ENCODE measurements around the gene WDR72. TPM values are rescaled to one million over a fixed set of nuclear protein-coding genes. Genes with fewer than 3 reads are reported as not detected.
"Not testable (repeated sequence)": the region's sequence is repeated elsewhere in the genome, so short reads cannot be mapped to it uniquely, and the experiment has no call there.

WDR72 gene
- total RNA-seq, 1 donor, result under 0.01 TPM

GRCh38 chr15:53548236-53548635 lies 211.2 kb downstream of the WDR72 start:
- no peak overlapping the region for H3K4me3 ChIP-seq (ENCODE audit: low read length)
- no peaks in the 10 kb centered on the region for H3K27me3 ChIP-seq (ENCODE audit: insufficient read depth, low read length)
- no peaks in the 10 kb centered on the region for H3K4me1 ChIP-seq (ENCODE audit: insufficient read depth, low read length)
- no peaks in the 10 kb centered on the region for H3K9me3 ChIP-seq (ENCODE audit: low read depth, low read length)

DNA sequence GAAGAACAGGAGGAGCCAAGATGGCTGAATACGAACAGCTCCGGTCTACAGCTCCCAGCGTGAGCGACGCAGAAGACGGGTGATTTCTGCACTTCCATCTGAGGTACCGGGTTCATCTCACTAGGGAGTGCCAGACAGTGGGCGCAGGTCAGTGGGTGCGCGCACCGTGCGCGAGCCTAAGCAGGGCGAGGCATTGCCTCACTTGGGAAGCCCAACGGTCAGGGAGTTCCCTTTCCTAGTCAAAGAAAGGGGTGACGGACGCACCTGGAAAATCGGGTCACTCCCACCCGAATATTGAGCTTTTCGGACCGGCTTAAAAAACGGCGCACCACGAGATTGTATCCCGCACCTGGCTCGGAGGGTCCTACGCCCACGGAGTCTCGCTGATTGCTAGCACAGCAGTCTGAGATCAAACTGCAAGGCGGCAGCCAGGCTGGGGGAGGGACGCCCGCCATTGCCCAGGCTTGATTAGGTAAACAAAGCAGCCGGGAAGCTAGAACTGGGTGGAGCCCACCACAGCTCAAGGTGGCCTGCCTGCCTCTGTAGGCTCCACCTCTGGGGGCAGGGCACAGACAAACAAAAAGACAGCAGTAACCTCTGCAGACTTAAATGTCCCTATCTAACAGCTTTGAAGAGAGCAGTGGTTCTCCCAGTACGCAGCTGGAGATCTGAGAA lies 218.7 kb downstream of the WDR72 start:
- not testable (repeated sequence) for H3K4me3 ChIP-seq (ENCODE audit: low read length); H3K4me1 ChIP-seq (ENCODE audit: insufficient read depth, low read length); H3K9me3 ChIP-seq (ENCODE audit: low read depth, low read length); H3K27me3 ChIP-seq (ENCODE audit: insufficient read depth, low read length)

GRCh38 chr15:53539878-53540277 lies 219.6 kb downstream of the WDR72 start:
- Histone ChIP-seq H3K27me3 (ENCODE audit: insufficient read depth, low read length) (no peaks in the 10 kb centered on the region), H3K4me3 (ENCODE audit: low read length) (no peak overlapping the region), H3K9me3 (ENCODE audit: low read depth, low read length) (no peaks in the 10 kb centered on the region), H3K4me1 (ENCODE audit: insufficient read depth, low read length) (no peaks in the 10 kb centered on the region)

GRCh38 chr15:53536479-53537120 lies 222.9 kb downstream of the WDR72 start:
- no peak overlapping the region for H3K4me3 ChIP-seq (ENCODE audit: low read length)
- no peaks in the 10 kb centered on the region for H3K9me3 ChIP-seq (ENCODE audit: low read depth, low read length)
- H3K4me1 ChIP-seq (ENCODE audit: insufficient read depth, low read length), result no peaks in the 10 kb centered on the region
- no peaks in the 10 kb centered on the region for H3K27me3 ChIP-seq (ENCODE audit: insufficient read depth, low read length)

DNA sequence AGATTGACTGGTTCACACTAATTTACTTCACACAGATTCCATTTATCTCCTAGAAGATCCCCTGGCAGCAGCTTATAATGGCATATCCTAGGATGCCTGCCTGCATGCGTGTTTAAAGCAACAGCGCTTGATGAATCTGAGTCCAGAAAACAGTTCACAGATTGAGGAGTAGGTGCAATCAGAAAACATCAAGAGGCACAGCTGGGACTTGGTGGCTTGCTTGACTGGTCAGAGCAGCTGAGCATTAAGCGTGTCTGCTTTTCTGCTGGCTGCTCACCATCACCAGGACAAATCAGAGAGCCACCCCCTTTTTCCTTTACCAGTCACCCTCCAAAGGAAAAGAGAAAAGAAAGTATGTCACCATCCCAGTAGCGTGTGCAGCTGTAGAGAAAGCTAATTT lies 223.6 kb downstream of the WDR72 start:
- no peak overlapping the region for H3K4me3 ChIP-seq (ENCODE audit: low read length)
- no peaks in the 10 kb centered on the region for H3K27me3 ChIP-seq (ENCODE audit: insufficient read depth, low read length)
- H3K9me3 ChIP-seq (ENCODE audit: low read depth, low read length), result no peaks in the 10 kb centered on the region
- no peaks in the 10 kb centered on the region for H3K4me1 ChIP-seq (ENCODE audit: insufficient read depth, low read length)

DNA sequence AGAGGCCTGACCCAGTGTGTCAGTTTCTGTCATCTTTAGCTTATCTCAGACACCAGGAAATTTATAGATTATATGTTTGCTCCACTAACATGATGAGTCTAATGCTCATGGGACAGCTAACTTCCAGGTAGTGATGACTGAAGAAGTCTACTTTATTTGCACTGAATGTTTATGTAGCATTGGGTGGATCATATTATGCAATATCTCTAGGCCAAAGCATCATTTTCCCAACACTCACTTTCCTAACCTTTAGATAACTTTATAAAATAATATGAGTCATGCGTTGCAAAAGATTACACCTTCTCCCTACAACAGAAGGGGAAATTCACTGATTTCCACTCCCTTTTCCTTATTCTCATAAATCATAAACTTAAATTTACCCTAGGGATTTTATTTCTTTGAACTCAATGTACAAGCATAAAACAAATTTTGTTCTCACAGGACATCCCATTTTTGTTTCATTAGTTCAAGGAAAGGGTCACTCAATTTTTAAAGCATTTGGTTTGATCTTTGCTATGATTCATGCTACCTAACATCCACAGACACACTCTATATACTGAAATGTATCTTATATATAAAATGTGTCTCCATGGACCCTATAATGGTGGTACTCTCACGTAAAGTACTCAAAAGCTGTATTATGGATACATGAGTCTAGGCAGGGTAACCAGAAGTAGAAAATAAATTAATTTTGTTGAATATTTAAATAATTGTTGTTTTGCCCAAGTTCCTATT lies 225.2 kb downstream of the WDR72 start:
- Histone ChIP-seq H3K4me3 (ENCODE audit: low read length) (no peak overlapping the region), H3K4me1 (ENCODE audit: insufficient read depth, low read length) (no peaks in the 10 kb centered on the region), H3K9me3 (ENCODE audit: low read depth, low read length) (no peaks in the 10 kb centered on the region), H3K27me3 (ENCODE audit: insufficient read depth, low read length) (no peaks in the 10 kb centered on the region)

GRCh38 chr15:53530761-53531160 lies 228.7 kb downstream of the WDR72 start:
- Histone ChIP-seq H3K9me3 (ENCODE audit: low read depth, low read length) (no peaks in the 10 kb centered on the region), H3K4me1 (ENCODE audit: insufficient read depth, low read length) (no peaks in the 10 kb centered on the region), H3K4me3 (ENCODE audit: low read length) (no peak overlapping the region), H3K27me3 (ENCODE audit: insufficient read depth, low read length) (no peaks in the 10 kb centered on the region)

- H3K27me3 ChIP-seq (ENCODE audit: insufficient read depth, low read length), result no peaks in the 10 kb centered on the region
- H3K9me3 ChIP-seq (ENCODE audit: low read depth, low read length), result no peaks in the 10 kb centered on the region
- no peak overlapping the region for H3K4me3 ChIP-seq (ENCODE audit: low read length)
- no peaks in the 10 kb centered on the region for H3K4me1 ChIP-seq (ENCODE audit: insufficient read depth, low read length)
Measured at GRCh38 chr15:53527996-53528395, 231.5 kb downstream of the WDR72 start.

DNA sequence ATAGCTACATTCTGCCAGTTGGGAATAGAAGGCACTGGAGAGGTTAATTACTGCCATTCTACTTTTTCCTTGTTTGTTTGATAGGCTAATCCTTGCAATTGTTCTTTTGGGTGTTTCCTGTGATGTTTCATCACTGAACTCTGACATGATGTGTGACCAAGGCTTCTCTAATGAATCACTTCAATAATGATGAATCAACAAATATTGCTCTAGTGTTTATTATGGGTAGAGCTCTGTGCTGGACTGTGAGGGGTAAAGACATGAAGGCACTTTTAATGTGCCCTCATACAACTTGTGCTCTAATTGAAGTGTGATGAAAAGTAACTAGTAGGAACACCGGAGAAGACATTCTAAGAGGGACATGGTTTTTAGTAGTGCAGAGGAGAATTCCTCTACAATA lies 233.6 kb downstream of the WDR72 start:
- H3K27me3 ChIP-seq (ENCODE audit: insufficient read depth, low read length), result no peaks in the 10 kb centered on the region
- H3K4me3 ChIP-seq (ENCODE audit: low read length), result no peak overlapping the region
- no peaks in the 10 kb centered on the region for H3K9me3 ChIP-seq (ENCODE audit: low read depth, low read length)
- no peaks in the 10 kb centered on the region for H3K4me1 ChIP-seq (ENCODE audit: insufficient read depth, low read length)

DNA sequence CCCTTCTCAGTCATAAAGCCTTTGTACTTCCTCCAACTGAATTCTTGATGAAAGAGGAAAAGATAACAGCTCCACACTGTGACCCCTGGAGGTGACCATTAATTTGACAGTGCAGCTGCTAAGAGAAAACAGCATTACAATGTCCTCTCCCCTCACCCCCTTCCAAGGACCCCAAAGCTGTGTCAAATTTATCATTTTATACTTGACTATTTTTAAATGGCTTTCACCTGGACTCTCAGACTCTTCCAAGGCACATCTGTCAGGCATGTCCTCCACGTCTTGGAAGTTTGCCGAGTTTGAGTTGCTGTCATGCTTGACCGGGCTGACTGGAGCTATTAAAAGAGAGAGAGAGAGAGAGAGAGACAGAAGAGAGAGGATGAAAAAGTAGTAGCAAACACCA lies 236.5 kb downstream of the WDR72 start:
- Histone ChIP-seq H3K4me3 (ENCODE audit: low read length) (no peak overlapping the region), H3K4me1 (ENCODE audit: insufficient read depth, low read length) (no peaks in the 10 kb centered on the region), H3K9me3 (ENCODE audit: low read depth, low read length) (no peaks in the 10 kb centered on the region), H3K27me3 (ENCODE audit: insufficient read depth, low read length) (no peaks in the 10 kb centered on the region)

GRCh38 chr15:53520996-53521395 lies 238.5 kb downstream of the WDR72 start:
- no peaks in the 10 kb centered on the region for H3K27me3 ChIP-seq (ENCODE audit: insufficient read depth, low read length)
- no peaks in the 10 kb centered on the region for H3K4me1 ChIP-seq (ENCODE audit: insufficient read depth, low read length)
- no peaks in the 10 kb centered on the region for H3K9me3 ChIP-seq (ENCODE audit: low read depth, low read length)
- no peak overlapping the region for H3K4me3 ChIP-seq (ENCODE audit: low read length)

DNA sequence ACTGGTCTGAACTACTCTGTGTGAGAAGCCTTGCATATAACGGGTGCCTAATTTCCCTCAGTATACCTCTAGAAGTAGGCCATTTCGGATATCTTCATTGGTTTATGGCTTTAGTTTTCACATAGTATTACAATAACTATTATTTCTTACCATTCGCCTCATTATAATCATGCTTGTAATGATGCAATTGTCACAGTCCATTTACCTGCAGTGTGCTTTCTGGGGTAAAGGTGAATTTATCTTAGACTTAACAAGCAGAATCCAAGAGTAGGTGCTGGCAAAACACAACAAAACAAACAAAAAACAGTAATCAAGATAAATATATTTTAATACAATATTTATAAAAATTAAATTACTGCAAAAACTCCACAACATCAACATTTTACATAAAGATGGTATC lies 246.0 kb downstream of the WDR72 start:
- no peaks in the 10 kb centered on the region for H3K27me3 ChIP-seq (ENCODE audit: insufficient read depth, low read length)
- no peaks in the 10 kb centered on the region for H3K9me3 ChIP-seq (ENCODE audit: low read depth, low read length)
- H3K4me3 ChIP-seq (ENCODE audit: low read length), result no peak overlapping the region
- H3K4me1 ChIP-seq (ENCODE audit: insufficient read depth, low read length), result no peaks in the 10 kb centered on the region

GRCh38 chr15:53512029-53512428 lies 247.4 kb downstream of the WDR72 start:
- Histone ChIP-seq H3K4me1 (ENCODE audit: insufficient read depth, low read length) (no peaks in the 10 kb centered on the region), H3K4me3 (ENCODE audit: low read length) (no peak overlapping the region), H3K27me3 (ENCODE audit: insufficient read depth, low read length) (no peaks in the 10 kb centered on the region), H3K9me3 (ENCODE audit: low read depth, low read length) (no peaks in the 10 kb centered on the region)

- no peaks in the 10 kb centered on the region for H3K9me3 ChIP-seq (ENCODE audit: low read depth, low read length)
- no peaks in the 10 kb centered on the region for H3K4me1 ChIP-seq (ENCODE audit: insufficient read depth, low read length)
- no peak overlapping the region for H3K4me3 ChIP-seq (ENCODE audit: low read length)
- H3K27me3 ChIP-seq (ENCODE audit: insufficient read depth, low read length), result no peaks in the 10 kb centered on the region
Measured at GRCh38 chr15:53511175-53511574, 248.3 kb downstream of the WDR72 start.

- H3K4me3 ChIP-seq (ENCODE audit: low read length), result no peak overlapping the region
Measured at GRCh38 chr15:53506370-53506769, 253.1 kb downstream of the WDR72 start.

More at GRCh38 chr15:53506370-53506769, 253.1 kb downstream of the WDR72 start:
- H3K27me3 ChIP-seq (ENCODE audit: insufficient read depth, low read length), result no peaks in the 10 kb centered on the region
- H3K4me1 ChIP-seq (ENCODE audit: insufficient read depth, low read length), result no peaks in the 10 kb centered on the region
- no peaks in the 10 kb centered on the region for H3K9me3 ChIP-seq (ENCODE audit: low read depth, low read length)
